Neuronal stem cell (in vitro differentiated cells): Measurements from ENCODE around the gene ZNF211. TPM values are rescaled to one million over a fixed set of nuclear protein-coding genes. Genes with fewer than 3 reads are reported as not detected.

Source experiments
- DNase-seq: peaks from one replicate; pipeline ENCODE4 v3.0.0-alpha.2; 2013; ENCODE audit warnings: low spot score
- H2AFZ ChIP-seq: one replicate; pipeline ENCODE4 v1.6.1; 2013; ENCODE audit warnings: mild to moderate bottlenecking, low read length, inconsistent platforms
- H2AK5ac ChIP-seq: 2 replicates; pipeline ENCODE4 v1.6.1; 2013; ENCODE audit warnings: low read depth, mild to moderate bottlenecking, inconsistent platforms, low read length, moderate library complexity, mixed read lengths
- H2BK120ac ChIP-seq: 2 replicates; pipeline ENCODE4 v1.6.1; 2013; ENCODE audit warnings: low read depth, mild to moderate bottlenecking, inconsistent platforms, low read length, moderate library complexity, mixed read lengths
- H2BK12ac ChIP-seq: one replicate; pipeline ENCODE4 v1.6.1; 2013; ENCODE audit warnings: low read length, inconsistent platforms
- H2BK15ac ChIP-seq: 2 replicates; pipeline ENCODE4 v1.6.1; 2013; ENCODE audit warnings: mild to moderate bottlenecking, low read length, inconsistent platforms, mixed read lengths
- H2BK5ac ChIP-seq: one replicate; pipeline ENCODE4 v1.6.1; 2013; ENCODE audit warnings: inconsistent platforms, mild to moderate bottlenecking, low read length, moderate library complexity
- H3K14ac ChIP-seq: one replicate; pipeline ENCODE4 v1.6.1; 2013; ENCODE audit warnings: low read length, inconsistent platforms
- H3K18ac ChIP-seq: 2 replicates; pipeline ENCODE4 v1.6.1; 2013; ENCODE audit warnings: low read length, inconsistent platforms
- H3K23ac ChIP-seq: 2 replicates; pipeline ENCODE4 v1.6.1; 2013; ENCODE audit warnings: low read depth, mild to moderate bottlenecking, mixed read lengths, low read length, inconsistent platforms; ENCODE audit not compliant: poor library complexity
- H3K27ac ChIP-seq: replicated peaks from 3 replicates; pipeline ENCODE4 v1.5.1; 2013; ENCODE audit warnings: low read length, inconsistent platforms
- H3K27me3 ChIP-seq, 3 experiments: 2 replicates each; pipeline ENCODE4 v1.6.1; 2013; ENCODE audit warnings: low read length in 3 of 3, mild to moderate bottlenecking in 2 of 3, inconsistent platforms in 1 of 3, low read depth in 1 of 3, mixed read lengths in 1 of 3, moderate library complexity in 1 of 3; ENCODE audit not compliant: control insufficient read depth in 3 of 3, insufficient read depth in 3 of 3
- H3K36me3 ChIP-seq, 2 donors: replicated peaks in 1 of 2; 2 replicates each; pipeline ENCODE4 v1.6.1; 2013; ENCODE audit warnings: low read length in 2 of 2; ENCODE audit not compliant: control insufficient read depth in 2 of 2, insufficient read depth in 2 of 2
- H3K4ac ChIP-seq: 2 replicates; pipeline ENCODE4 v1.6.1; 2013; ENCODE audit warnings: inconsistent platforms, mild to moderate bottlenecking, low read length, moderate library complexity
- H3K4me1 ChIP-seq, 2 donors: 1 replicate in 1 of 2; 2 replicates in 1 of 2; pipeline ENCODE4 v1.6.1; 2013; ENCODE audit warnings: low read length in 2 of 2, low read depth in 1 of 2; ENCODE audit not compliant: control insufficient read depth in 2 of 2, insufficient read depth in 1 of 2
- H3K4me2 ChIP-seq: one replicate; pipeline ENCODE4 v1.6.1; 2013; ENCODE audit warnings: mild to moderate bottlenecking, low read length, inconsistent platforms; ENCODE audit not compliant: insufficient read depth, poor library complexity, severe bottlenecking
- H3K4me3 ChIP-seq, 2 donors: 2 replicates each; pipeline ENCODE4 v1.5.1; 2013; ENCODE audit warnings: low read length in 2 of 2, mild to moderate bottlenecking in 2 of 2, inconsistent platforms in 1 of 2, moderate library complexity in 1 of 2
- H3K79me1 ChIP-seq: one replicate; pipeline ENCODE4 v1.6.1; 2013; ENCODE audit warnings: low read depth, mild to moderate bottlenecking, inconsistent platforms, low read length, moderate library complexity
- H3K9ac ChIP-seq: one replicate; pipeline ENCODE4 v1.6.1; 2013; ENCODE audit warnings: mild to moderate bottlenecking, low read depth, low read length, inconsistent platforms; ENCODE audit not compliant: poor library complexity
- H3K9me3 ChIP-seq, 2 donors: replicated peaks in 1 of 2; 2 replicates each; pipeline versions ENCODE3 to v1.6.1; 2013; ENCODE audit warnings: low read length in 2 of 2, mild to moderate bottlenecking in 2 of 2, inconsistent platforms in 1 of 2, low read depth in 1 of 2, mixed read lengths in 1 of 2, moderate library complexity in 1 of 2; ENCODE audit not compliant: control insufficient read depth in 2 of 2, insufficient read depth in 1 of 2
- H4K8ac ChIP-seq: one replicate; pipeline ENCODE4 v1.6.1; 2013; ENCODE audit warnings: low read depth, mild to moderate bottlenecking, inconsistent platforms, low read length, moderate library complexity
- H4K91ac ChIP-seq: one replicate; pipeline ENCODE4 v1.6.1; 2013; ENCODE audit warnings: low read length, low read depth, mild to moderate bottlenecking, inconsistent platforms; ENCODE audit not compliant: poor library complexity
- WGBS, 2 donors: extraction: QIAGEN DNeasy Blood & Tissue Kit; methylation state at CpG; one replicate each; pipeline ENCODE4 v1.1.7; 2013; ENCODE audit warnings: missing lambda C conversion rate in 2 of 2, mixed read lengths in 1 of 2; ENCODE audit not compliant: insufficient read length in 2 of 2, insufficient replicate concordance in 1 of 2; ENCODE audit errors: extremely low coverage in 2 of 2; 5-methylcytosine and 5-hydroxymethylcytosine counted together
- polyA plus RNA-seq, 2 experiments: library from polyadenylated mRNA; stranded (reverse); fragments of 200-250 nt; gene quantifications; one replicate each; pipeline ENCODE4 v1.2.3, GENCODE V29; 2013

The ZNF211 gene
- 10.2 TPM for polyA plus RNA-seq (2013, experiment 1 of 2)
- 10.6 TPM for polyA plus RNA-seq (2013, experiment 2 of 2)

DNA sequence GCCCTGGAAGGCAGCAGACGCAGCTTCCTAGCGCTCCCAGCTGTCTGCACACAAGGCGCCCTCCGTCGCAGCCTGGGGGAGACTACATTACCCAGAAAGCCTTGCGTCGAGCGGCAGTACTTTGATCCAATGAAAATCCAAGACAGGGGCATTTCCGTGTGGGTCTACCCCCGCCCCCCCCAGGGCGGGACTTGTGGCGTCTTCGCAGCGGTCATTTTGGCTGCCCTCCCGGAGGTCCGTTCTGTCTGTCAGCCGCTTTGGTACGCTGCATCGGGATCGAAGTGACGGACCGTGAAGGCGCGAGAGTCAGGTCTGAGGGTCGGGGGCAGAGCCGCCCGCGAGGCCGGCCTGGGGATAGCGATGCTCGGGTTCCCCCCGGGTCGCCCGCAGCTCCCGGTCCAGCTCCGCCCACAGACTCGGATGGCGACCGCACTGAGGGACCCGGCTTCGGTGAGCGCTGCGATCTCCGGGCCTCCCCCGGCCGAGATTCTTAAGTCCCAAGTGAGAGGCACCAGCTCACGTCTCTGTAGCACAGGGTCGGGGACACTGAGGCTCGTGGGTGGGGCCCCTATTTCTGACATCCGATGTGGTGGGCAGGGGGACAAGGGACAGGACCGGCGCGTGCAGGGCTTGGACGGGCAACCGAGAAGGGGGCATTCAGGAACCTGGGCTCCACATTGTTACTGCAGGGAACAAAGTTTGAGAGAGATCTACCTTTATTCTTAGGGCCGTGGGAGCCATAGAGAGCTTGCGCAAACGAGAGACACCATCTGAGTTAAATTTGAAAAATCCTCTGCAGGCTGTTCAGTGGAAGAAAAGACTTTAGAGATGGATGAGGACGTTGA, at the start of gene ZNF211:
ZNF211 (plus strand) TSS at position 182 of the 845 bp plus-strand sequence; CDS start at position 361, 179 bp downstream.
- WGBS, 2 donors = no CpG with 5 or more reads among the region's 59 CpGs
- Histone ChIP-seq H2BK15ac (no peak within 1 kb of the TSS), H3K4me3 (peak within 1 kb of the TSS; percentile 69 to 96), H3K18ac (peak within 1 kb of the TSS; percentile 92), H4K8ac (no peak within 1 kb of the TSS), H3K27me3 (peaks cover 0 to 2% (median 0%) of the 10 kb centered on the region in 3 experiments), H3K4ac (no peak within 1 kb of the TSS), H2AFZ (peak within 1 kb of the TSS; percentile 96), H3K27ac (no peak within 1 kb of the TSS), H2BK120ac (no peak within 1 kb of the TSS), H3K4me2 (peak within 1 kb of the TSS; percentile 64), H4K91ac (no peak within 1 kb of the TSS), H3K79me1 (peaks cover 2% of the 10 kb centered on the region), H3K9ac (peak within 1 kb of the TSS; percentile 95), H3K23ac (no peak within 1 kb of the TSS), H2BK5ac (no peak within 1 kb of the TSS), H2BK12ac (no peak within 1 kb of the TSS), H3K14ac (no peak within 1 kb of the TSS), H3K4me1 (peaks cover 3 to 7% of the 10 kb centered on the region in 2 donors), H3K9me3 (peaks cover 2 to 50% of the 10 kb centered on the region in 2 donors), H2AK5ac (no peak within 1 kb of the TSS), H3K36me3 (peaks cover 9 to 63% of the 10 kb centered on the region in 2 donors)
- DNase-seq = peak; percentile 94

- Histone ChIP-seq H3K23ac (peak within 1 kb of the TSS; percentile 31), H3K18ac (peak within 1 kb of the TSS; percentile 90), H3K27ac (peak within 1 kb of the TSS; percentile 11), H2AFZ (peak within 1 kb of the TSS; percentile 97), H2BK15ac (peak within 1 kb of the TSS; percentile 2), H3K4me2 (peak within 1 kb of the TSS; percentile 82), H3K4me1 (peaks cover 5 to 11% of the 10 kb centered on the region in 2 donors), H2BK120ac (no peak within 1 kb of the TSS), H4K91ac (peak within 1 kb of the TSS; percentile 31), H2AK5ac (peak within 1 kb of the TSS; percentile 98), H4K8ac (peak within 1 kb of the TSS; percentile 77), H2BK5ac (peak within 1 kb of the TSS; percentile 62), H3K14ac (peak within 1 kb of the TSS; percentile 50), H3K4me3 (peak within 1 kb of the TSS; percentile 83 to 96), H3K79me1 (peaks cover 10% of the 10 kb centered on the region), H2BK12ac (peak within 1 kb of the TSS; percentile 53), H3K36me3 (peaks cover 26 to 40% of the 10 kb centered on the region in 2 donors), H3K27me3 (peaks cover 0 to 2% (median 0%) of the 10 kb centered on the region in 3 experiments), H3K9me3 (peaks cover 41 to 62% of the 10 kb centered on the region in 2 donors), H3K4ac (peak within 1 kb of the TSS; percentile 13), H3K9ac (peak within 1 kb of the TSS; percentile 90)
- no CpG with 5 or more reads among the region's 76 CpGs for WGBS, 2 donors
- peak; percentile 95 for DNase-seq
These were observed 49.2 kb upstream of the ZNF211 start, which contains the start of gene ZIK1 for GRCh38 chr19:57583521-57584416. ZIK1 (plus strand) TSS chr19:57584145; CDS start chr19:57584357, 212 bp downstream.

DNA sequence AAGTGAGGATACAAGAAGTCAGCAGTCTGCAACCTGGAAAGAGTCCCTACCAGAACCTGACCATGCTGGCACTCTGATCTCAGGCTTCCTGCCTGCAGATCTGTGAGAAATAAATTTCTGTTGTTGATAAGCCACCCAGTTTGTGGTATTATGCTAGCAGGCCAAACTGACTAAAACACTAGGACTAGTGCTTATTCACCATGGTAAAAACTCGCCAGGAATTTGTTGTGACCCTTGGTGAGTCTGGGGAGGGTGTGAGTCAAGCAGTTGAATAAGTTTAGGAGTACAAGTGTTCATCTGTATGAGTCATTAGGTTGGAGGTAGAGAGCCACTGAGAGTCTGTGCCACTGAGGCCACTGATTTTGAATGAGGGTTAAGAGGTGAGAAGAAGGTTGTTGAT, 45.4 kb upstream of the ZNF211 start:
- no peak for DNase-seq
- Histone ChIP-seq H3K27ac (no peak overlapping the region), H3K14ac (no peak overlapping the region), H3K27me3 (peaks cover 0 to 2% (median 0%) of the 10 kb centered on the region in 3 experiments), H3K23ac (no peak overlapping the region), H2BK15ac (no peak overlapping the region), H3K4ac (no peak overlapping the region), H3K4me3 (no peak overlapping the region), H3K4me2 (no peak overlapping the region), H3K9me3 (peaks cover 76 to 89% of the 10 kb centered on the region in 2 donors), H4K8ac (no peak overlapping the region), H2AK5ac (no peak overlapping the region), H2AFZ (no peak overlapping the region), H4K91ac (no peak overlapping the region), H2BK5ac (no peak overlapping the region), H2BK120ac (no peak overlapping the region), H3K36me3 (peaks cover 61 to 78% of the 10 kb centered on the region in 2 donors), H3K4me1 (peaks cover 5 to 11% of the 10 kb centered on the region in 2 donors), H3K79me1 (peaks cover 12% of the 10 kb centered on the region), H2BK12ac (no peak overlapping the region), H3K9ac (no peak overlapping the region), H3K18ac (no peak overlapping the region)
- no CpG with 5 or more reads among the region's 1 CpG for WGBS, 2 donors
